GM12878 (cell line): ENCODE results near the gene RGL1. TPM values are rescaled to one million over a fixed set of nuclear protein-coding genes. Genes with fewer than 3 reads are reported as not detected.

Experiments
- ATAC-seq: fragments of 200-7000 bp; cut with Tn5 transposase; 3 replicates; pipeline ENCODE4 v1.9.1; 2020; ENCODE audit warnings: mild to moderate bottlenecking, moderate library complexity
- BruUV-seq: library from RNA; stranded (reverse); fragments of 400-500 nt; replicated peaks from 2 replicates; lab custom pipeline; 2021; lab: Mats Ljungman, UMichigan
- CTCF ChIA-PET: fragments of 300-600 bp; sonication (Branson Sonifier 250); formaldehyde crosslinking; extraction: SDS; loops from one replicate; lab custom pipeline; 2021; ENCODE audit warnings: inconsistent platforms; lab: Yijun Ruan, JAX
- POLR2A ChIA-PET: fragments of 350-600 bp; formaldehyde crosslinking; extraction: SDS; loops from one replicate; lab custom pipeline; 2021; ENCODE audit warnings: inconsistent platforms; lab: Charles Lee
- RAD21 ChIA-PET: fragments of 300-600 bp; sonication (Branson Sonifier 250); formaldehyde crosslinking; loops from one replicate; lab custom pipeline; 2023; ENCODE audit warnings: antibody characterized with exemption; ENCODE audit not compliant: unreplicated experiment; lab: Charles Lee
- SMC1A ChIA-PET: fragments of 300-600 bp; sonication (Branson Sonifier 250); formaldehyde crosslinking; loops from one replicate; lab custom pipeline; 2023; ENCODE audit not compliant: unreplicated experiment, uncharacterized antibody; lab: Charles Lee
- DNase-seq: peaks from one replicate; pipeline ENCODE4 v3.0.0-alpha.2; 2011; ENCODE audit warnings: low read depth, low spot score
- FAIRE-seq: peaks from 3 replicates; lab custom pipeline; 2011; peaks lifted over from hg19 to GRCh38; lab: Jason Lieb, UNC
- H2AFZ ChIP-seq: 2 replicates; pipeline ENCODE4 v1.6.0; 2011; ENCODE audit warnings: low read depth, low read length, control low read depth; ENCODE audit not compliant: control insufficient read depth
- H3K27ac ChIP-seq: 2 replicates; pipeline ENCODE4 v1.5.1; 2011; ENCODE audit warnings: control low read depth; ENCODE audit not compliant: control insufficient read depth, insufficient read depth
- H3K27me3 ChIP-seq, 2 experiments: replicated peaks in 1 of 2; 2 replicates each; pipeline versions ENCODE4 v1.6.0 to v1.6.1; 2011; ENCODE audit warnings: low read length in 1 of 2; ENCODE audit not compliant: control insufficient read depth in 2 of 2, insufficient read depth in 2 of 2
- H3K36me3 ChIP-seq, 2 experiments: 2 replicates each; pipeline ENCODE4 v1.5.1; 2011; ENCODE audit warnings: low read length in 1 of 2; ENCODE audit not compliant: control insufficient read depth in 2 of 2, insufficient read depth in 2 of 2
- H3K4me1 ChIP-seq: 2 replicates; pipeline ENCODE4 v1.6.1; 2011; ENCODE audit warnings: mild to moderate bottlenecking, low read length, moderate library complexity, mixed read lengths; ENCODE audit not compliant: control insufficient read depth, insufficient read depth
- H3K4me2 ChIP-seq: 2 replicates; pipeline ENCODE4 v1.6.0; 2011; ENCODE audit warnings: control low read depth; ENCODE audit not compliant: control insufficient read depth, insufficient read depth
- H3K4me3 ChIP-seq: fragments of 200-600 bp; sonication (generic); 2 replicates; pipeline ENCODE4 v1.5.1; 2016
- H3K79me2 ChIP-seq: 2 replicates; pipeline ENCODE4 v1.6.0; 2011; ENCODE audit warnings: low read length; ENCODE audit not compliant: control insufficient read depth, insufficient read depth
- H3K9ac ChIP-seq: 2 replicates; pipeline ENCODE4 v1.8.0; 2011; ENCODE audit warnings: low read length, control low read depth, mixed read lengths; ENCODE audit not compliant: control insufficient read depth, insufficient read depth
- H3K9me3 ChIP-seq: replicated peaks from 3 replicates; pipeline ENCODE4 v1.5.1; 2011; ENCODE audit warnings: mild to moderate bottlenecking, low read length; ENCODE audit not compliant: control insufficient read depth, insufficient read depth
- H4K20me1 ChIP-seq: 2 replicates; pipeline ENCODE4 v1.6.0; 2011; ENCODE audit not compliant: control insufficient read depth, insufficient read depth
- ATF7 ChIP-seq: fragments of 450-650 bp; IDR thresholded peaks from 2 replicates; pipeline ENCODE4 v1.6.1; 2016; ENCODE audit warnings: low read depth, mild to moderate bottlenecking
- CBFB ChIP-seq: IDR thresholded peaks from 2 replicates; pipeline ENCODE4 v1.6.1; 2016; ENCODE audit warnings: antibody characterized with exemption, low read depth
- CBX3 ChIP-seq: fragments of 200-600 bp; sonication (generic); IDR thresholded peaks from 2 replicates; pipeline ENCODE4 v1.6.1; 2016; ENCODE audit warnings: low read depth, borderline replicate concordance
- CREB1 ChIP-seq: IDR thresholded peaks from 2 replicates; pipeline ENCODE4 v1.6.1; 2012; ENCODE audit warnings: low read depth, mild to moderate bottlenecking, inconsistent platforms
- MAX ChIP-seq: IDR thresholded peaks from 2 replicates; pipeline ENCODE4 v1.6.1; 2012; ENCODE audit warnings: low read depth, low read length, improper control_type of control experiment
- SIN3A ChIP-seq: IDR thresholded peaks from 2 replicates; pipeline ENCODE4 v1.6.1; 2012; ENCODE audit warnings: low read depth, low read length, improper control_type of control experiment
- SREBF1 ChIP-seq: IDR thresholded peaks from 2 replicates; pipeline ENCODE4 v1.6.1; 2012; ENCODE audit warnings: mild to moderate bottlenecking, low read length
- ZBED1 ChIP-seq: IDR thresholded peaks from 2 replicates; pipeline ENCODE4 v1.6.1; 2016; ENCODE audit warnings: borderline replicate concordance
- ZNF274 ChIP-seq: IDR thresholded peaks from one replicate; pipeline ENCODE4 v1.8.0; 2011; ENCODE audit not compliant: insufficient read length, insufficient read depth
- WGBS: methylation state at CpG from one replicate; pipeline ENCODE4 v1.1.6; 2016; ENCODE audit warnings: low lambda C conversion rate; ENCODE audit not compliant: insufficient replicate concordance, insufficient coverage; ENCODE audit errors: missing lambda C conversion rate; 5-methylcytosine and 5-hydroxymethylcytosine counted together
- in situ Hi-C: fragments of 300-500 bp; cut with MboI; formaldehyde crosslinking; loops from 9 replicates; pipeline ENCODE4 v1.14.3; 2018; ENCODE audit warnings: mixed read lengths
- intact Hi-C: fragments of 100-400 bp; cut with micrococcal nuclease; formaldehyde crosslinking; loops from one replicate; pipeline ENCODE4 v1.14.2; 2022; ENCODE audit not compliant: unreplicated experiment
- polyA plus RNA-seq, 11 experiments: library from polyadenylated mRNA; depleted of rRNA in 4 of 11; unstranded in 6 of 11; stranded (reverse) in 5 of 11; fragments of >200 nt; fragmentation: Nextera tagmentation in 4 of 11; fragmentation: Illumina TruSeq in 1 of 11; extraction: Ambion mirVana in 4 of 11; extraction: Trizol in 1 of 11; gene quantifications; 1 replicate in 1 of 11; 2 replicates in 10 of 11; pipeline versions ENCODE4 v1.2.1 to v1.2.3, GENCODE V29; 2011 to 2016; ENCODE audit warnings: inconsistent platforms in 2 of 11, missing spikeins in 2 of 11, low read depth in 1 of 11
- total RNA-seq, 4 experiments: library from RNA; depleted of rRNA in 3 of 4; stranded (reverse); fragments of >200 nt in 3 of 4; fragmentation: Illumina TruSeq in 1 of 4; extraction: Trizol in 1 of 4; gene quantifications; 2 replicates each; pipeline versions ENCODE4 v1.2.1 to v1.2.3, GENCODE V29; 2013 to 2021
- TF ChIP-seq, protein P1 (sequence below): fragments of 150-350 bp; IDR thresholded peaks from 2 replicates; pipeline ENCODE4 v1.6.1; 2014; ENCODE audit warnings: mild to moderate bottlenecking, low read depth, low read length
- TF ChIP-seq, protein P2 (sequence below): fragments of 450-650 bp; IDR thresholded peaks from 2 replicates; pipeline ENCODE4 v1.6.1; 2016; ENCODE audit warnings: mild to moderate bottlenecking, moderate library complexity, borderline replicate concordance

Gene RGL1
- total and polyA plus RNA-seq, 10 of the 15 experiments (the other 5 are each of a cell fraction or from before 2014, with no cell fraction given), result 8.1 to 25.0 (median 19.0) TPM

DNA sequence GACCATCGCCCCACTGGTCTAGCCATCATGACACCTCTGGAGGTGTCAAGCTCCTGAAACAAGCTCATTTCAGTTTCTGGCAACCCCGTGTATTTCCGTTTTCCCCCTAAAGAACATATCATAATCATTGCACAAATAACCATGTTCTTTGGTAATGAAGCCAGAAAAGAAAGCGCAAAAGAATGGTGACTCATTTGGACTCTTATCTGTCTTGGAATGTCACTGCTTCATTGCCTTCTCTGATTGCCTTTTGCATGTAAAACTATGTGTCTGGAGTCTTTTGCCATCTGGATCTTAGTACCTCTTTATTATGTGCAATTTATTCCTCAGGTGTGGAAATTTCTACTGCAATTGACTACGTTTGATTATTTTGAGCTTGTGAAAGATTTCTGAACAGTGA lies 122.1 kb downstream of the RGL1 start:
- H3K4me3 ChIP-seq, result no peak overlapping the region
- 59% methylated on average over 5 of the region's 5 CpGs for WGBS
- peaks cover 15 to 29% of the 10 kb centered on the region in 2 experiments for H3K36me3 ChIP-seq
- CTCF ChIA-PET, result interaction anchor here (0.9 to 2.5 kb wide), 2 partner anchors 9 to 11 kb away, joined by 3 to 15 read pairs; no protein-coding TSS in a partner anchor
- H3K27me3 ChIP-seq, result no peaks in the 10 kb centered on the region
- ATAC-seq, result no peak
- H3K79me2 ChIP-seq, result no peaks in the 10 kb centered on the region
- no peak for FAIRE-seq
- RAD21 ChIA-PET, result interaction anchor here (0.8 kb wide), 1 partner anchor 295 kb away, joined by 4 read pairs; no protein-coding TSS in a partner anchor
- no peak overlapping the region for H2AFZ ChIP-seq
- in situ Hi-C loops, result no loop called here
- POLR2A ChIA-PET, result no interaction called here
- TF ChIP-seq CBX3, result no peak
- no peak for TF ChIP-seq SREBF1
- no peak for TF ChIP-seq SIN3A
- TF ChIP-seq ATF7, result no peak
- no peak for TF ChIP-seq CBFB
- TF ChIP-seq MAX, result no peak
- H4K20me1 ChIP-seq, result no peaks in the 10 kb centered on the region
- SMC1A ChIA-PET, result interaction anchor here (1.4 to 1.6 kb wide), 4 partner anchors 10 to 273 kb away, joined by 3 to 5 read pairs (median 4); no protein-coding TSS in a partner anchor
- no peak for DNase-seq
- H3K9me3 ChIP-seq, result no peaks in the 10 kb centered on the region
- BruUV-seq, result no TSS peak
- no peaks in the 10 kb centered on the region for H3K4me1 ChIP-seq
- intact Hi-C loops, result no loop called here
- no peak overlapping the region for H3K9ac ChIP-seq
- no peak overlapping the region for H3K27ac ChIP-seq
- no peak overlapping the region for H3K4me2 ChIP-seq

DNA sequence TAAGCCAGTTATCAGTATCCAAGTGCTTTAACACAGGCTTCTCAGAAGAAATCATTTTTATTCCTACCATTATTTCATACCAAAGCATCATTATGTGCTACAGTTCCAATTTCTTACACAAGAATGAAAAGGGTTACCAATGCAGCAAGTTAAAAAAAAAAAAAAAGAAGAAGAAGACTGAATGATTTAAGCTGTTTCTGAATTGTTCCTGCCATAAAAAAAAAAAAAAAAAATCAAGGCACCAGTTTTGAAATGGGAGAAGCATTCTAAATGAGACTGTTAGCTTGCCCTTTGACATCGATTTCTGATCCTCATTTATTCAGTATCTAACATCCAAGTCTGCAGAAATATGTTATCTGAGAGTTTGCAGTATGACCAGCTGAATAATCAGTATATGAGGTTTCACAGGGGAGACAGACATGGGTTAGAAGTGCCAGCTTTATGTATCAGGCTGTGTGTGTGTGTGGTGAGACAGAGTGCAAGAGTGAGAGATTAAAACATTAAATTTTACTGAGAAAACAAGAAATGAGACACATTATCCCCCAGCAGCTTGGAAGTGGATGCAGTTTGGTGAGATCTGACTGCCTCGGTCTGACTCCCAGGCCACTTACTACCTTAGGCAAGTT lies 126.8 kb downstream of the RGL1 start:
- ChIA-PET RAD21 (interaction anchor here (1.5 kb wide), 1 partner anchor 276 kb away, joined by 3 read pairs; no protein-coding TSS in a partner anchor), SMC1A (interaction anchor here (0.7 to 4.2 kb wide), 6 partner anchors 11 to 764 kb away, joined by 3 to 22 read pairs (median 3); partner anchors contain the start of gene APOBEC4), POLR2A (interaction anchor here (0.6 to 0.7 kb wide), 3 partner anchors 17 to 204 kb away, joined by 3 to 5 read pairs (median 3); no protein-coding TSS in a partner anchor), CTCF (interaction anchor here (1.4 to 1.6 kb wide), 2 partner anchors 33 to 276 kb away, joined by 3 to 5 read pairs; no protein-coding TSS in a partner anchor)
- no peak overlapping the region for H3K27ac ChIP-seq
- no peaks in the 10 kb centered on the region for H3K4me1 ChIP-seq
- H3K4me2 ChIP-seq, result no peak overlapping the region
- ATAC-seq (no peak), DNase-seq (no peak), FAIRE-seq (no peak)
- no peak overlapping the region for H3K4me3 ChIP-seq
- intact Hi-C loops, result no loop called here
- no TSS peak for BruUV-seq
- H3K9ac ChIP-seq, result no peak overlapping the region
- no peak overlapping the region for H2AFZ ChIP-seq
- no peaks in the 10 kb centered on the region for H3K79me2 ChIP-seq
- no peaks in the 10 kb centered on the region for H3K27me3 ChIP-seq
- no peaks in the 10 kb centered on the region for H3K9me3 ChIP-seq
- in situ Hi-C loops, result no loop called here
- no peaks in the 10 kb centered on the region for H4K20me1 ChIP-seq
- peaks cover 2 to 6% of the 10 kb centered on the region in 2 experiments for H3K36me3 ChIP-seq
- 21% methylated on average over 2 of the region's 2 CpGs for WGBS
- TF ChIP-seq CREB1 (no peak), ZNF274 (no peak), ZBED1 (no peak)
- TF ChIP-seq, protein P1, sequence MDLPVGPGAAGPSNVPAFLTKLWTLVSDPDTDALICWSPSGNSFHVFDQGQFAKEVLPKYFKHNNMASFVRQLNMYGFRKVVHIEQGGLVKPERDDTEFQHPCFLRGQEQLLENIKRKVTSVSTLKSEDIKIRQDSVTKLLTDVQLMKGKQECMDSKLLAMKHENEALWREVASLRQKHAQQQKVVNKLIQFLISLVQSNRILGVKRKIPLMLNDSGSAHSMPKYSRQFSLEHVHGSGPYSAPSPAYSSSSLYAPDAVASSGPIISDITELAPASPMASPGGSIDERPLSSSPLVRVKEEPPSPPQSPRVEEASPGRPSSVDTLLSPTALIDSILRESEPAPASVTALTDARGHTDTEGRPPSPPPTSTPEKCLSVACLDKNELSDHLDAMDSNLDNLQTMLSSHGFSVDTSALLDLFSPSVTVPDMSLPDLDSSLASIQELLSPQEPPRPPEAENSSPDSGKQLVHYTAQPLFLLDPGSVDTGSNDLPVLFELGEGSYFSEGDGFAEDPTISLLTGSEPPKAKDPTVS, result no peak
- TF ChIP-seq, protein P2, sequence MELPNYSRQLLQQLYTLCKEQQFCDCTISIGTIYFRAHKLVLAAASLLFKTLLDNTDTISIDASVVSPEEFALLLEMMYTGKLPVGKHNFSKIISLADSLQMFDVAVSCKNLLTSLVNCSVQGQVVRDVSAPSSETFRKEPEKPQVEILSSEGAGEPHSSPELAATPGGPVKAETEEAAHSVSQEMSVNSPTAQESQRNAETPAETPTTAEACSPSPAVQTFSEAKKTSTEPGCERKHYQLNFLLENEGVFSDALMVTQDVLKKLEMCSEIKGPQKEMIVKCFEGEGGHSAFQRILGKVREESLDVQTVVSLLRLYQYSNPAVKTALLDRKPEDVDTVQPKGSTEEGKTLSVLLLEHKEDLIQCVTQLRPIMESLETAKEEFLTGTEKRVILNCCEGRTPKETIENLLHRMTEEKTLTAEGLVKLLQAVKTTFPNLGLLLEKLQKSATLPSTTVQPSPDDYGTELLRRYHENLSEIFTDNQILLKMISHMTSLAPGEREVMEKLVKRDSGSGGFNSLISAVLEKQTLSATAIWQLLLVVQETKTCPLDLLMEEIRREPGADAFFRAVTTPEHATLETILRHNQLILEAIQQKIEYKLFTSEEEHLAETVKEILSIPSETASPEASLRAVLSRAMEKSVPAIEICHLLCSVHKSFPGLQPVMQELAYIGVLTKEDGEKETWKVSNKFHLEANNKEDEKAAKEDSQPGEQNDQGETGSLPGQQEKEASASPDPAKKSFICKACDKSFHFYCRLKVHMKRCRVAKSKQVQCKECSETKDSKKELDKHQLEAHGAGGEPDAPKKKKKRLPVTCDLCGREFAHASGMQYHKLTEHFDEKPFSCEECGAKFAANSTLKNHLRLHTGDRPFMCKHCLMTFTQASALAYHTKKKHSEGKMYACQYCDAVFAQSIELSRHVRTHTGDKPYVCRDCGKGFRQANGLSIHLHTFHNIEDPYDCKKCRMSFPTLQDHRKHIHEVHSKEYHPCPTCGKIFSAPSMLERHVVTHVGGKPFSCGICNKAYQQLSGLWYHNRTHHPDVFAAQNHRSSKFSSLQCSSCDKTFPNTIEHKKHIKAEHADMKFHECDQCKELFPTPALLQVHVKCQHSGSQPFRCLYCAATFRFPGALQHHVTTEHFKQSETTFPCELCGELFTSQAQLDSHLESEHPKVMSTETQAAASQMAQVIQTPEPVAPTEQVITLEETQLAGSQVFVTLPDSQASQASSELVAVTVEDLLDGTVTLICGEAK, result no peak
